ENCODE measurements around the gene EMC9. TPM values are rescaled to one million over a fixed set of nuclear protein-coding genes. Genes with fewer than 3 reads are reported as not detected.
"Not testable (repeated sequence)": the region's sequence is repeated elsewhere in the genome, so short reads cannot be mapped to it uniquely, and the experiment has no call there.

EMC9 gene
- total RNA-seq, 3 donors from 2014 or later (not counting 1 experiment from before 2014, with no cell fraction given): 9.3 to 12.3 (median 12.0) TPM

- Histone ChIP-seq H3K27me3 (ENCODE audit: control insufficient read depth, insufficient read depth, low read length) (no peaks in the 10 kb centered on the region), H3K9me3 (ENCODE audit: control insufficient read depth, insufficient read depth, low read length) (no peaks in the 10 kb centered on the region), H3K27ac (ENCODE audit: low read length) (no peak overlapping the region), H3K4me1 (ENCODE audit: control insufficient read depth, insufficient read depth, low read length) (peaks cover 6% of the 10 kb centered on the region), H3K36me3 (ENCODE audit: control insufficient read depth, insufficient read depth, low read length) (peaks cover 7% of the 10 kb centered on the region), H3K4me3 (ENCODE audit: low read length) (no peak overlapping the region)
- H3K27ac Mint-ChIP-seq: no peak overlapping the region
- no CpG with 5 or more reads among the region's 4 CpGs for WGBS (ENCODE audit: insufficient coverage)
- no peak overlapping the region for H3K4me3 Mint-ChIP-seq
- TF ChIP-seq CTCF (IDR thresholded peaks at IDR 0.05): no peak
- peaks cover 8% of the 10 kb centered on the region in 2 donors for H3K4me1 Mint-ChIP-seq
- H3K9me3 Mint-ChIP-seq: no peaks in the 10 kb centered on the region
- H3K27me3 Mint-ChIP-seq (ENCODE audit: low read depth in 2 of 2): no peaks in the 10 kb centered on the region
- H3K36me3 Mint-ChIP-seq: peaks cover 10% of the 10 kb centered on the region
- no peak for ATAC-seq
- intact Hi-C loops (cut with micrococcal nuclease): no loop called here
- no peak for DNase-seq
These were observed 34.6 kb downstream of the EMC9 start for GRCh38 chr14:24106672-24107271.

GRCh38 chr14:24105609-24106239 lies 35.7 kb downstream of the EMC9 start:
- H3K4me1 ChIP-seq (ENCODE audit: control insufficient read depth, insufficient read depth, low read length); H3K36me3 ChIP-seq (ENCODE audit: control insufficient read depth, insufficient read depth, low read length); H3K9me3 Mint-ChIP-seq; H3K27ac ChIP-seq (ENCODE audit: low read length); intact Hi-C loops (cut with micrococcal nuclease); ATAC-seq; H3K4me1 Mint-ChIP-seq; H3K27me3 Mint-ChIP-seq (ENCODE audit: low read depth in 2 of 2); H3K9me3 ChIP-seq (ENCODE audit: control insufficient read depth, insufficient read depth, low read length); H3K27me3 ChIP-seq (ENCODE audit: control insufficient read depth, insufficient read depth, low read length); H3K36me3 Mint-ChIP-seq; H3K4me3 ChIP-seq (ENCODE audit: low read length); H3K27ac Mint-ChIP-seq; H3K4me3 Mint-ChIP-seq; DNase-seq: not testable (repeated sequence)
- 94% methylated on average over 8 of the region's 8 CpGs for WGBS (ENCODE audit: insufficient coverage)

GRCh38 chr14:24103451-24103850 lies 37.9 kb downstream of the EMC9 start:
- H3K9me3 ChIP-seq (ENCODE audit: control insufficient read depth, insufficient read depth, low read length): no peaks in the 10 kb centered on the region
- H3K27ac ChIP-seq (ENCODE audit: low read length): no peak overlapping the region
- DNase-seq (no peak), ATAC-seq (no peak)
- Mint-ChIP-seq H3K4me1 (peaks cover 1 to 2% of the 10 kb centered on the region in 2 donors), H3K27me3 (ENCODE audit: low read depth in 2 of 2) (no peaks in the 10 kb centered on the region), H3K4me3 (no peak overlapping the region), H3K36me3 (peaks cover 10% of the 10 kb centered on the region), H3K9me3 (no peaks in the 10 kb centered on the region), H3K27ac (no peak overlapping the region)
- no peak overlapping the region for H3K4me3 ChIP-seq (ENCODE audit: low read length)
- H3K27me3 ChIP-seq (ENCODE audit: control insufficient read depth, insufficient read depth, low read length): no peaks in the 10 kb centered on the region
- H3K4me1 ChIP-seq (ENCODE audit: control insufficient read depth, insufficient read depth, low read length): peaks cover 2% of the 10 kb centered on the region
- 95% methylated on average over 13 of the region's 13 CpGs for WGBS (ENCODE audit: insufficient coverage)
- intact Hi-C loops (cut with micrococcal nuclease): no loop called here
- H3K36me3 ChIP-seq (ENCODE audit: control insufficient read depth, insufficient read depth, low read length): peaks cover 14% of the 10 kb centered on the region
- TF ChIP-seq CTCF (IDR thresholded peaks at IDR 0.05): no peak

GRCh38 chr14:24102357-24103048 lies 38.9 kb downstream of the EMC9 start:
- H3K4me1 Mint-ChIP-seq: no peaks in the 10 kb centered on the region

More at GRCh38 chr14:24102357-24103048, 38.9 kb downstream of the EMC9 start:
- peaks cover 17% of the 10 kb centered on the region for H3K36me3 ChIP-seq (ENCODE audit: control insufficient read depth, insufficient read depth, low read length)
- H3K4me1 ChIP-seq (ENCODE audit: control insufficient read depth, insufficient read depth, low read length): no peaks in the 10 kb centered on the region
- H3K9me3 ChIP-seq (ENCODE audit: control insufficient read depth, insufficient read depth, low read length): no peaks in the 10 kb centered on the region
- H3K36me3 Mint-ChIP-seq: peaks cover 10% of the 10 kb centered on the region
- H3K27ac Mint-ChIP-seq: no peak overlapping the region
- no peaks in the 10 kb centered on the region for H3K9me3 Mint-ChIP-seq
- no peak for TF ChIP-seq CTCF (IDR thresholded peaks at IDR 0.05)
- intact Hi-C loops (cut with micrococcal nuclease): no loop called here
- no peaks in the 10 kb centered on the region for H3K27me3 ChIP-seq (ENCODE audit: control insufficient read depth, insufficient read depth, low read length)
- 97% methylated on average over 7 of the region's 7 CpGs for WGBS (ENCODE audit: insufficient coverage)
- no peak for DNase-seq
- no peak overlapping the region for H3K4me3 Mint-ChIP-seq
- H3K27ac ChIP-seq (ENCODE audit: low read length): no peak overlapping the region
- no peak for ATAC-seq
- no peaks in the 10 kb centered on the region for H3K27me3 Mint-ChIP-seq (ENCODE audit: low read depth in 2 of 2)
- no peak overlapping the region for H3K4me3 ChIP-seq (ENCODE audit: low read length)
